SIG-M5 treated with dmso at 0.1 percent for 504 hours (cell line): ENCODE results near the gene PML.

Source experiments
- DNase-seq: peaks from one replicate; lab custom pipeline; 2025; ENCODE audit not compliant: unreplicated experiment; lab: John Stamatoyannopoulos, UW

Gene PML

DNA sequence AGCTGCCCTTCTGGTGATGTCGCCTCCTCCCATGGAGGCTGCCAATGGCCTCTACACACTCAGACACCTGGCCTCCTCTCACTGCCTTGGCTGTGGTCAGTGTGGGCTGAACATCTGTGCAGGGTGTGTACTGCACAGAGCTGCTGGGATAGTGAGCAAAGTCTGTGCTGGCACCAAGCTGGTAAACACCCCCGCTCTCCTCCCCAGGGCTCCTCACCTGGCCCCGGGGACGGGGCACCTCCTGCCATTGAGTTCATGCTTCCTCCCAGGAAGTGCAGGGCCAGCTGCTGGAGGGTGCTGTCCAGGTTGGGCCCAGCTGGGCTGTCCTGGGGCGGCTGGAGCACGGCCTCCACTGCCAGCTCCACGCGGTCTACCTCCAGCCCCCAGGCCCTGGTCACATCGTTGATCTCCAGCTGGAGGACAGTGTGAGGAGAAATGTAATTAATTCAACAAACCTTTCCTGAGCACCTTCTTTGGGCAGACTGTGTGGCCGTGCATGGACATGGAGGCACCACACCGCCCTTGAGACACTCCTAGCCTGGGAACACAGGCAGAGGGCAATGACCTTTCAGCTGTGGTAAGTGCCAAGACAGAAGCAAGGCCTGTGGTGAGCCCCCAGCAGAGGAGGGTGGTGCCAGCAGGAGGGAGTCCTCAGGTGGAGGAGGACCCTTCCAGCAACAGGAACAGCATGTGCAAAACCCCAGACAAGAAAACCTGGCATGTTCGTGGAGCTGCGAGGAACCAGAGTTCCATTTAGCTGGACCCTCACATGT, 9.2 kb upstream of the PML start:
- no peak for DNase-seq

GRCh38 chr15:73986055-73986775, 8.3 kb upstream of the PML start:
- DNase-seq, result no peak

DNA sequence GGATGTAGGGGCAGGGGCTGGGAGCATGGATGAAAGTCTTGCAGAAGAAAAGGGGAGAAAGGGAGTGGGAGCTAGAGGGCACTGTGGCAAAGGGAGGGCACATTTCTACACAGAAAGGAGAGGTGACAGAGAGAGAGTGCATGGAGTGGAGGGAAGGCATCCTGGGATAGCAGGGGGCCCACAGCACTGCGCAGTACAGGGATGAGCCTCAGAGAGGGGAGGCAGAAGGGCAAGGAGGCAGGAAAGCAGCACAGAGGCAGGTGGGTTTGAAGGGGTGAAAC, 7.8 kb upstream of the PML start:
- no peak for DNase-seq

DNA sequence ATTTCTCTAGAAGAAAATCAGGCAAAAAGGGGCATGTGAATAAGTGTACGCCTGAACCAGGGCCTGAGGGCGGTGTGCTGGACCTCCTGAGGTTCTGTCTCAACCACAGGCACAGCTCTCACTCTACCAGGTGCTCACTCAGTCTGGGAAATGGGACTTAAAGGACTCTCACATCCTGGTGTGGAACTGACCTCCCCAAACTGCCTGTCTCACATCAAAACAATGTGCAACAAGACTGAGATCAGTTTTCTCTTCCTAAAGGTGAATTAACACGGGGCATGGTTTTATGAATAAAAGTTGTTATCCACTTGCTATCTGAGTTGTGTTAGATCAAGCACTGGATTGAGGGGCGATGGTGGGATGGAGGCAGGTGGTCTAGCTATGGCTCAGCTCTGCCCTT, 7.3 kb upstream of the PML start:
- DNase-seq, result no peak

DNA sequence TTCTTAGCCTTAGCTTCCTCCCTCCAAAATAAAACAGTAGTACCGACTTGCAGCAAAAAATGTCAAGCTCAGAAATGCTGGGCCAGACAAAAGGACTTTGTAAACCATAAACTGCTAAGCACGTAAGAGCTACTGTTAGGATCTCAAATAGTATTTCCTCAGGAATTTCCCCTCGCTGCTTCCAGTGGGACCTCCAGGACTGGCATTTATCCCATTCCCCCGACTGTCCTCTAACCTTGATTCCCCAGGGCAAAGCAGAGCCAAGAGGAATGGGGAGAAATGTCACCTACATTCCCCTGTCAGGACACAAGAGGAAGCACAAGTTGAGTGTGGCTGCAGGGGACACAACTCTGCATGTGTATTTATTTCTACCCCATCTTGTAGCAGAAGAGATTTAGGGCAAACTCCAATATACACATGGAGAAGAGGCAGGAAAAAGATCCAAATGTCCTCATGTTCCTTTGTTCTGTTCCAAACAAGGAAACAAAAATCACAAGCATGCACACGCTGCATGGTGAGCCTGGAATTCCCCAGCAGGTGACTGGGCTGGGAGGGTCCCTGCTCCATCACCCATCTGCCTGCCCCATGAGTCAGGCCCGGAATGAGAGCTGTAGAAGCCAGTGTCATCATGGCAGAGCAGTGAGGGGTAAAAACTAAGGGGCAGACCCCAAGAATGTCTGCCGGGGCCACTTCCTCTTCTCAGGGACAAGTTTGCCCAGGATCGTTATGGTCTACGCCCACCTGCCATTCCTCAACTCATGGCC, 6.7 kb upstream of the PML start:
- no peak for DNase-seq

- DNase-seq, result no peak
Observed at GRCh38 chr15:73988445-73988969, 6.0 kb upstream of the PML start.

GRCh38 chr15:73989001-73989798, 5.3 kb upstream of the PML start:
- DNase-seq, result no peak

GRCh38 chr15:73990250-73991005, 4.1 kb upstream of the PML start:
- DNase-seq, result no peak

- DNase-seq, result no peak
Observed at GRCh38 chr15:73991260-73991659, 3.3 kb upstream of the PML start.

GRCh38 chr15:73991726-73992593, 2.6 kb upstream of the PML start, which contains the start of gene STOML1:
Gene STOML1 (minus strand): TSS chr15:73992295. CDS start chr15:73992223, 72 bp downstream.
- peak; percentile 84 for DNase-seq

DNA sequence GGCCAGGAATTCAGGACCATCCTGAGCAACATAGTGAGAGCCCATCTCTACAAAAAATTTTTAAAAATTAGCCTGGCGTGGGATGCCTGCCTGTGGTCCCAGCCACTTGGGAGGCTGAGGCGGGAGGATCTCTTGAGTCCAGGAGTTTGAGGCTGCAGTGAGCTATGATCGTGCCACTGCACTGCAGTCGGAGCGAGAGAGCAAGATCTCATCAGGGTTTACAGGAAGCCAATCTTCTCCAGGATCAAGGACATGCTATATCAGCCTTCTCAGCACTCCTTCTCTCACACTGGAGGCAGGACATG, 2.0 kb upstream of the PML start:
- no peak for DNase-seq

DNA sequence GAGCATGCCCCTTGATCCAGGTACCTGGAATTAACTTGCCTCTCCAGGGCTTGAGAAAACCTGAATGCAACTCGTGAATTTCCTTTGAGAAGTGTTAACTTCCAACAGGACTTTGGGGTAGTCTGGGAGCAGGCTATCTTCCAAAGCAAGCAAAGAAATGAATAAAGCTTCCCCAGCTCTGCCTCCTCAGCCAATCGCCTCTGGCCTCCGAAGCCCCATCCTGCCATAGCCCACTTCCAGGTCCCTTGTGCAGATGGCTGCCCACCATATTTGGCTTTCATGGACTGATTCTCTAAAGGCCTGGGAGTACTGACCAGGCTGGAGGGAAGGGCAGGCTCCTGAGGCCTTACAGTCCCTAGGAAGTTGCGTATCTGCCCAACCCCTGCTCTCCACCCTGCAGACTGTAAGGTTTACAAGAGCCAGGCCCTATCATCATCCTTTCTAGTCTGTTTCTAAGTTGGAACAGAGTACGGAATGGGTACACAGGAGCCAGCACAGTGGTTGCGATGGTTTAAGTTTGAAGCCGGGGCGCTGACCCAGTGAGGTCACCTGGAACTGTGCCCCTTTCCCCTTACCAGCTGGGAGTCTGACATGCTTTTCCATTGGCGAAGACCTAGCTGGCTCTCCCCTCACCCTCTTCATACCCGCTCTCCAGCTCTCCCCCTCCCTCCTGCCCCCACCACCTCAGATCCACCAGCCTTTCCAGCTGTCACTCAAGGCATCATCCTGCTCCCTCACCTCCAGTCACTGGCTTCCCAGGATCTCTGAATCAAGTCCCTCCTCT, 1.1 kb upstream of the PML start:
- DNase-seq, result no peak

DNA sequence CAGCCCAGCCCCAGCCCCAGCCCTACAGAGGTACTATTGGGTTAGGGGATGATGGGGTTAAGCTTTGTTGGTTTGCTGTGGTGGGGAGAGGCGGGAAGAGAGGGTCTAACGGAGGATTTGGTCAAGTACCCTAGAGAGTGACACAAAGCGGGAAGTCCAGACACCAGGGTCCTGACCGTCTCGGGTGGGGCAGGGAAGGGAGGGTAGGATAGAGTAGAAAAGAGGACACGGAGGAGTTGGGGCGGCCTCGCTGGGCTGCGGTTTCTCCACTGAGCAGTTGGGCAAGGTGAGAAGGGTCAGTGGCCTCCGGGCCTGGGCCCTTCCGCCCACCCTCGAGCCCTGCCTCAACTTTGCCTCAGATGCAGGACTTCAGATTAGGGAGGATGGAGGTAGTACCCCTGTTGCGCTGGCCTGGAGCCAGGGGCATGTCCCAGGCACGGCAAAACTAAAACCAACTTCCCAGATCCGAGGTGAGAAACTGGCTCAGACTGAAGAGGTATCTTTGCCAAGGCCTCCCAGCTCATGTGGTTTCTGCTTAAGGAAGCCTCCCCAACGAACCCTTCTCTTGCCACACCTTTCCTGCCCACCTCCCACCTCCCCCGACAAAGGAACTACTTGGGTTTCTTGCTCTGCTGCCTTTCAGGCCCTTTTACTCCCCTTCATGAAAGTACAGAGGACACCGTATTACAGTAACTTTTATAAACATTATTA, 551 bp downstream of the PML start:
- peak; percentile 30 for DNase-seq

- no peak for DNase-seq
Observed at GRCh38 chr15:73996267-73996666, 1.8 kb downstream of the PML start.

DNA sequence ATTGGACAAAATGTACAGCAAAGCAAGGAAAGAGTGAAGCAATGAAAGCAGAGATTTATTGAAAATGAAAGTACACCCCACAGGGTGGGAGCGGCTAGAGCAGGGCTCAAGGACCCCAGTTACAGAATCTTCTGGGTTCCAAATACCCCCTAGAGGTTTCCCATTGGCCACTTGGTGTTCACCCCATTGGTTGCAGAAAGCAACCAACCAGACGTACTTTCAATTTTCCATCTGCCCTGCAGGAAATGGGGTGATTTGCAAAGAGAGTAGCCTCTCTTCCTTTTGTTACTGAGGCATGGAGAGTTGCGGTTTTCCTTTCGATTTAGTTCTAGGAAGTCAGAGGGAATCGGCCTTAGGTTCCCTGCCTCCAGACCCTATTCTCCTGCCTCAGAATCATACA, 2.4 kb downstream of the PML start:
- peak; percentile 23 for DNase-seq

DNA sequence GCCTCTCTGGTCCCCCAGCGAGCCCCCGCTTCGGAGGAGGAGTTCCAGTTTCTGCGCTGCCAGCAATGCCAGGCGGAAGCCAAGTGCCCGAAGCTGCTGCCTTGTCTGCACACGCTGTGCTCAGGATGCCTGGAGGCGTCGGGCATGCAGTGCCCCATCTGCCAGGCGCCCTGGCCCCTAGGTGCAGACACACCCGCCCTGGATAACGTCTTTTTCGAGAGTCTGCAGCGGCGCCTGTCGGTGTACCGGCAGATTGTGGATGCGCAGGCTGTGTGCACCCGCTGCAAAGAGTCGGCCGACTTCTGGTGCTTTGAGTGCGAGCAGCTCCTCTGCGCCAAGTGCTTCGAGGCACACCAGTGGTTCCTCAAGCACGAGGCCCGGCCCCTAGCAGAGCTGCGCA, 3.5 kb downstream of the PML start:
- no peak for DNase-seq

- no peak for DNase-seq
Observed at GRCh38 chr15:74006774-74007639, 12.5 kb downstream of the PML start.
